ENCODE results near the gene ICAM4. TPM values are rescaled to one million over a fixed set of nuclear protein-coding genes. Genes with fewer than 3 reads are reported as not detected.

ICAM4 gene
- total RNA-seq, 1 donor from 2014 or later = not detected

DNA sequence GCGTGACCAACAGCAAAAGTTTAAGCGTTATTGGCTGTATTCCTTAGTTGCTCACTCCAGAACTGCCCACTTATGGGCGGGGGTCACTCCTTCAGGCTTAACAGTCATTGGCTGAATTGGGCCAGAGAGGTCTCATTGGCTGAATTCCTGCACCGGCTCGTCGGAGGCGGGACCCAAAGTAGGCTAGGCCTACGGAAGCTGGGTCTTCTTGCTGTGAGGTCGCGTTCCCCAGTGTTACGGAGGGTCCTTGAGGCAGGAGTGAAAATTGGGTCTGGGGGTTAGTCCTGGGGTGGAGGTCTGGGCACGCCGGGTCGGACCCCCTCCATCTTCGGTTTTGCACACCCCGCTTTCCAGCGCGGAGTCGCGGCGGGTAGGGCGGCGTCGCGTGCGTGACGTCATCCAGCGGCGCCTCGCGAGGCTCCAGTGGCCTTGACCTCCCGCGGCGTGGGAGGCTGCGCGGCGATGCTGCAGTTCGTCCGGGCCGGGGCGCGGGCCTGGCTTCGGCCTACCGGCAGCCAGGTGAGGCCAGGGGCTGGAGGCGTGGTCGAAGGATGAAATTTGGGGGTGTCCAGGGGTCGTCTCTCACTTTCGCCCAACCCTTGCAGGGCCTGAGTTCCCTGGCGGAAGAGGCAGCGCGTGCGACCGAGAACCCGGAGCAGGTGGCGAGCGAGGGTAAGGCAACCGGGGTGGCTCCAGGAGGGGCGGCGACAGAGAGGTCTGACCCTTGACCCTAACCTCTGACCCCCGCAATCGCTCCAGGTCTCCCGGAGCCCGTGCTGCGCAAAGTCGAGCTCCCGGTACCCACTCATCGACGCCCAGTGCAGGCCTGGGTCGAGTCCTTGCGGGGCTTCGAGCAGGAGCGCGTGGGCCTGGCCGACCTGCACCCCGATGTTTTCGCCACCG lies 34.7 kb upstream of the ICAM4 start, which contains the start of gene MRPL4:
Gene MRPL4 (plus strand): TSS at position 423 of the 903 bp plus-strand sequence. CDS start 40 bp downstream, at position 463.
- Mint-ChIP-seq H3K36me3 (peaks cover 10% of the 10 kb centered on the region), H3K27ac (peak within 1 kb of the TSS; percentile 98), H3K27me3 (ENCODE audit: insufficient read depth, low read depth) (peaks cover 15% of the 10 kb centered on the region), H3K4me1 (peaks cover 8% of the 10 kb centered on the region), H3K4me3 (peak within 1 kb of the TSS; percentile 99), H3K9me3 (no peaks in the 10 kb centered on the region)
- H3K36me3 ChIP-seq = no peaks in the 10 kb centered on the region
- no peaks in the 10 kb centered on the region for H3K9me3 ChIP-seq (ENCODE audit: low read depth)
- H3K4me2 ChIP-seq = peak within 1 kb of the TSS; percentile 98
- peak within 1 kb of the TSS; percentile 92 for H2AFZ ChIP-seq (replicated peaks)
- peaks cover 6% of the 10 kb centered on the region for H3K4me1 ChIP-seq
- H3K4me3 ChIP-seq = peak within 1 kb of the TSS; percentile 89
- peak; percentile 98 for DNase-seq (ENCODE audit: low spot score)
- no peak for TF ChIP-seq EZH2phosphoT487 (IDR thresholded peaks at IDR 0.05)
- TF ChIP-seq, protein P1, sequence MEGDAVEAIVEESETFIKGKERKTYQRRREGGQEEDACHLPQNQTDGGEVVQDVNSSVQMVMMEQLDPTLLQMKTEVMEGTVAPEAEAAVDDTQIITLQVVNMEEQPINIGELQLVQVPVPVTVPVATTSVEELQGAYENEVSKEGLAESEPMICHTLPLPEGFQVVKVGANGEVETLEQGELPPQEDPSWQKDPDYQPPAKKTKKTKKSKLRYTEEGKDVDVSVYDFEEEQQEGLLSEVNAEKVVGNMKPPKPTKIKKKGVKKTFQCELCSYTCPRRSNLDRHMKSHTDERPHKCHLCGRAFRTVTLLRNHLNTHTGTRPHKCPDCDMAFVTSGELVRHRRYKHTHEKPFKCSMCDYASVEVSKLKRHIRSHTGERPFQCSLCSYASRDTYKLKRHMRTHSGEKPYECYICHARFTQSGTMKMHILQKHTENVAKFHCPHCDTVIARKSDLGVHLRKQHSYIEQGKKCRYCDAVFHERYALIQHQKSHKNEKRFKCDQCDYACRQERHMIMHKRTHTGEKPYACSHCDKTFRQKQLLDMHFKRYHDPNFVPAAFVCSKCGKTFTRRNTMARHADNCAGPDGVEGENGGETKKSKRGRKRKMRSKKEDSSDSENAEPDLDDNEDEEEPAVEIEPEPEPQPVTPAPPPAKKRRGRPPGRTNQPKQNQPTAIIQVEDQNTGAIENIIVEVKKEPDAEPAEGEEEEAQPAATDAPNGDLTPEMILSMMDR (IDR thresholded peaks at IDR 0.05) = no peak
- no peak for TF ChIP-seq EZH2 (IDR thresholded peaks at IDR 0.05)
- H3K9ac ChIP-seq = peak within 1 kb of the TSS; percentile 34
- H3K27ac ChIP-seq = no peak within 1 kb of the TSS
- H3K27me3 ChIP-seq = no peaks in the 10 kb centered on the region
- no peaks in the 10 kb centered on the region for H4K20me1 ChIP-seq (ENCODE audit: low read depth)
- H3F3A ChIP-seq (ENCODE audit: low read depth) = peaks cover 7% of the 10 kb centered on the region
- peaks cover 7% of the 10 kb centered on the region for H3K79me2 ChIP-seq (ENCODE audit: low read depth)

DNA sequence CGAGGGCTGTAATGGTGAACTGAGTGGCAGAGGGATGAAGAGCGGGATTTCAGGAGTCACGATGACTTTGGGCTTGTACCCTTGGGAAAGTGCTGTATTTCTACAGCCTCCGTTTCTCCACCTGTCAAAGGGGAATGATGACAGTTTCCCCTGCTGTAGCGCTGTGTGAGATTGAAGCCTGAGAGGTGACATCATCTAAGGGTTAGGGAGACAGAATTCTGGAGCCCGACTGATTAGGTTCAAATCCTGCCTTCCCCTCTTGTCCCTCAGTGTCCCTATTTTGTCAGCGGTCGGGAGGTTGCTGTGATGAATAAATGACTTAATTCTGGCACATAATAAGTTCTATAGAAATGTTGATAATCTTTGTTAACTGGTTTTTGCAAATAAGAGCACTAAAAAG lies 34.0 kb upstream of the ICAM4 start:
- H2AFZ ChIP-seq (replicated peaks) = peak overlapping the region; percentile 92

DNA sequence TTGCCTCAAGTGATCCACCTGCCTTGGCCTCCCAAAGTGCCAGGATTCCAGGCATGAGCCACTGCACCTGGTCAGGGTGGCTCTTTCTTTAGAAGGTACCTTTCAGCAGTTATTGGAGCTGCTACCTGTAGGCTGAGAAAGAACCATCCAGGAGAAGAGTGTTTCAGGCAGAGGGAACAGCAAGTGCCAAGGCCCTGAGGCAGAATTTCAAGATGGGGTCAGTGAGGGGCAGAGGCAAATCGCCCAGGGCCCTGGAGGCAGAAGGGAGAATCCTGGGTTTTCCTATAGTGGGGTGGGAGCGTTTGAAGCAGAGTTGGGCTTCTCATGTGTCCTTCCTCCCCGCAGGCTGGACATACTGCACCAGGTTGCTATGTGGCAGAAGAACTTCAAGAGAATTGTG lies 32.5 kb upstream of the ICAM4 start:
- H3K4me1 Mint-ChIP-seq = peaks cover 8% of the 10 kb centered on the region
- H3K4me3 ChIP-seq = no peak overlapping the region
- H3K4me3 Mint-ChIP-seq = peak overlapping the region; percentile 99
- no peak overlapping the region for H3K9ac ChIP-seq
- peaks cover 6% of the 10 kb centered on the region for H3K4me1 ChIP-seq
- H3K36me3 ChIP-seq = no peaks in the 10 kb centered on the region
- no peaks in the 10 kb centered on the region for H3K9me3 ChIP-seq (ENCODE audit: low read depth)
- H3K4me2 ChIP-seq = no peak overlapping the region
- no peak overlapping the region for H2AFZ ChIP-seq (replicated peaks)
- H3K27me3 Mint-ChIP-seq (ENCODE audit: insufficient read depth, low read depth) = peaks cover 12% of the 10 kb centered on the region
- TF ChIP-seq EZH2phosphoT487 (IDR thresholded peaks at IDR 0.05) (no peak), EZH2 (IDR thresholded peaks at IDR 0.05) (no peak)
- TF ChIP-seq, protein P1 (IDR thresholded peaks at IDR 0.05) = no peak
- H4K20me1 ChIP-seq (ENCODE audit: low read depth) = no peaks in the 10 kb centered on the region
- no peak overlapping the region for H3K27ac ChIP-seq
- H3K27ac Mint-ChIP-seq = no peak overlapping the region
- H3K27me3 ChIP-seq = no peaks in the 10 kb centered on the region
- peaks cover 7% of the 10 kb centered on the region for H3K79me2 ChIP-seq (ENCODE audit: low read depth)
- peaks cover 11% of the 10 kb centered on the region for H3F3A ChIP-seq (ENCODE audit: low read depth)
- H3K9me3 Mint-ChIP-seq = no peaks in the 10 kb centered on the region
- H3K36me3 Mint-ChIP-seq = peaks cover 17% of the 10 kb centered on the region
- no peak for DNase-seq (ENCODE audit: low spot score)

More for the DNA sequence above, 34.0 kb upstream of the ICAM4 start:
- TF ChIP-seq EZH2 (IDR thresholded peaks at IDR 0.05) = no peak
- TF ChIP-seq, protein P1 (IDR thresholded peaks at IDR 0.05) = no peak
- TF ChIP-seq EZH2phosphoT487 (IDR thresholded peaks at IDR 0.05) = no peak
- Histone ChIP-seq H3K27ac (no peak overlapping the region), H3K4me2 (peak overlapping the region; percentile 98), H3K79me2 (ENCODE audit: low read depth) (peaks cover 7% of the 10 kb centered on the region), H3K27me3 (no peaks in the 10 kb centered on the region), H3K4me3 (peak overlapping the region; percentile 89), H3K4me1 (peaks cover 6% of the 10 kb centered on the region), H3F3A (ENCODE audit: low read depth) (peaks cover 7% of the 10 kb centered on the region), H3K9ac (peak overlapping the region; percentile 34), H3K9me3 (ENCODE audit: low read depth) (no peaks in the 10 kb centered on the region), H3K36me3 (no peaks in the 10 kb centered on the region), H4K20me1 (ENCODE audit: low read depth) (no peaks in the 10 kb centered on the region)
- DNase-seq (ENCODE audit: low spot score) = no peak
- peak overlapping the region; percentile 33 for H3K27ac Mint-ChIP-seq
- H3K4me1 Mint-ChIP-seq = peaks cover 8% of the 10 kb centered on the region
- no peaks in the 10 kb centered on the region for H3K9me3 Mint-ChIP-seq
- H3K4me3 Mint-ChIP-seq = peak overlapping the region; percentile 99
- peaks cover 12% of the 10 kb centered on the region for H3K27me3 Mint-ChIP-seq (ENCODE audit: insufficient read depth, low read depth)
- H3K36me3 Mint-ChIP-seq = peaks cover 16% of the 10 kb centered on the region

Data from neural progenitor cell (in vitro differentiated cells).